HG03342 (cell line): ENCODE data around the gene MIF.
"Not testable (repeated sequence)": the region's sequence is repeated elsewhere in the genome, so short reads cannot be mapped to it uniquely, and the experiment has no call there.

Source experiments
- ATAC-seq: cut with Tn5 transposase; IDR thresholded peaks from one replicate; pipeline ENCODE4 v1.9.1; 2021; ENCODE audit warnings: mild to moderate bottlenecking, moderate library complexity; ENCODE audit not compliant: unreplicated experiment

MIF gene

GRCh38 chr22:23893945-23894709 is at the start of gene MIF:
TSS of gene MIF (plus strand) at chr22:23894383. CDS start at chr22:23894475, 92 bp downstream.
- peak; percentile 70 for ATAC-seq

DNA sequence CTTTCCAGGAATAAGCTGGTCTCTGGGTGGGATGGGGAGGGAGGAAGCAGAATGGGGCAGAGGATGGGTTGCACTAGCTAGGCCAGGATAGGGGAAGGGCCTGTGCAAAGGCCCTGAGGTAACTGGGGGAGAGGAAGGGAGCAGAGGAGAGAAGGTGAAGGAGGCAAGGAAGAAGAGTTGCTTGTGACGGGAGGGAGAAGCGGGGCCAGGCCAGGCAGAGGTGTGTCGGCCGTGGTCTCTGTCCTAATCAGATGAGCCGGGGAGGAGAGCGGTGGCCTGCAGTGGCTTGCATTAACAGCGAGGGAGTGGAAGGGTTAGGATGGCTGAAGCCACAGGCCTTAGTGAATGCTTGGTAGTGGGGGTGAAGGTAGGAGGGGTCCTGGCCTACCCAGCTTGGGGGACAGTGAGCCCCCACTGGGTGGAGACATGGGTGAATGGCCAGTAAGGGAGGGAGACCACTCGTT is 49.4 kb upstream of the MIF start:
- ATAC-seq: no peak

- no peak for ATAC-seq
These were observed 48.7 kb upstream of the MIF start for GRCh38 chr22:23845265-23846080.

GRCh38 chr22:23846081-23846469 is 48.1 kb upstream of the MIF start:
- ATAC-seq: no peak

GRCh38 chr22:23847310-23847920 is 46.8 kb upstream of the MIF start:
- no peak for ATAC-seq

GRCh38 chr22:23847991-23848864 is 46.0 kb upstream of the MIF start:
- ATAC-seq: no peak

DNA sequence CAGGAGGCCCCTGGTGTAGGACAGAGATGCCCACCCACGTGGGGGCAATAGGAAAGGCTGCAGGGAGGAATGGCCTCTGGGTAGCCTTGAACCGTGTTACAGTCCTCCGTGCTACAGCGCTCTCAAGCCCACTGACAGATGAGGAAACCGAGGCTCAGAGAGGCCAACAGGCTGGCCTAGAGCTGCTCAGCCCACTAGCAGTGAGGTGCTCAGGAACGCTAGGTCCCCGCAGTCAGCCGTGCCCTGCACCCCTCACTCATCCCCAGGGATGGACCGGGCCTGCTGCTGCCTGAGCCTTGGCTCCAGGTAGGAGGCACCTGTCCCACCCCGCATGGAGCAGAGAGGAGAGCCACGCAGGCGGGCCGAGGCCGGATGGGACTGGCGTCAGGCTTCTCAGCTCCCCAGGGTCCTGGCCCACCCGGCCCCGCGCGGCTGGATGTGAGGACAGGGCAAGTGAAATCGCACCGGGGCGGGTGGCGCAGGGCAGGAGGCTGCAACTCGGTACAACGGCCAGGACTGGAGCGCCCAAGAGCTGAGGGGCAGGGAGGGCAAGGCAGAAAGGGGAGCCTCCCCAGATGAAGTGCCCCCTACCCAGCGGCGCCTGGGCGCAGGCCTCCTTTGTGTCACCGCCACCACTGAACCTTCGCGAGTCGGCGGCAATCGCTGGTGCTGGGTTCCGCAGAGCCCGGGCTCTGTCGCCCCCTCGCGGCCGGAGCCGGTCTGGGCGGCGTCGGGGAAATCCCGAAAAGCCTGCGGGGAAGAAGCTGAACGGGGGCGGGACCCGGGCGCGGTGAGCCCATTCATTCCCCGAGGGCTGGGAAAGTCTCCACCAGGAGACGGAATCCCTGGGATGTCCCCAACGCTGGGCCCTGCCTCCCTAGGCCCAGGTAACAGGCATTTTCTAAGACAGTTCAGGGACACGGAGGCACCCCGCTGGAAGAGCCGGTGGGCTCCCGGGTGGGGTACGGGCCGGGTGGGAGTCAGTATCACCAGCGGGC is 44.9 kb upstream of the MIF start:
- no peak for ATAC-seq

- ATAC-seq: no peak
These were observed 44.0 kb upstream of the MIF start for GRCh38 chr22:23850136-23850611.

- ATAC-seq: peak; percentile 48
These were observed 37.2 kb upstream of the MIF start for GRCh38 chr22:23856721-23857605.

DNA sequence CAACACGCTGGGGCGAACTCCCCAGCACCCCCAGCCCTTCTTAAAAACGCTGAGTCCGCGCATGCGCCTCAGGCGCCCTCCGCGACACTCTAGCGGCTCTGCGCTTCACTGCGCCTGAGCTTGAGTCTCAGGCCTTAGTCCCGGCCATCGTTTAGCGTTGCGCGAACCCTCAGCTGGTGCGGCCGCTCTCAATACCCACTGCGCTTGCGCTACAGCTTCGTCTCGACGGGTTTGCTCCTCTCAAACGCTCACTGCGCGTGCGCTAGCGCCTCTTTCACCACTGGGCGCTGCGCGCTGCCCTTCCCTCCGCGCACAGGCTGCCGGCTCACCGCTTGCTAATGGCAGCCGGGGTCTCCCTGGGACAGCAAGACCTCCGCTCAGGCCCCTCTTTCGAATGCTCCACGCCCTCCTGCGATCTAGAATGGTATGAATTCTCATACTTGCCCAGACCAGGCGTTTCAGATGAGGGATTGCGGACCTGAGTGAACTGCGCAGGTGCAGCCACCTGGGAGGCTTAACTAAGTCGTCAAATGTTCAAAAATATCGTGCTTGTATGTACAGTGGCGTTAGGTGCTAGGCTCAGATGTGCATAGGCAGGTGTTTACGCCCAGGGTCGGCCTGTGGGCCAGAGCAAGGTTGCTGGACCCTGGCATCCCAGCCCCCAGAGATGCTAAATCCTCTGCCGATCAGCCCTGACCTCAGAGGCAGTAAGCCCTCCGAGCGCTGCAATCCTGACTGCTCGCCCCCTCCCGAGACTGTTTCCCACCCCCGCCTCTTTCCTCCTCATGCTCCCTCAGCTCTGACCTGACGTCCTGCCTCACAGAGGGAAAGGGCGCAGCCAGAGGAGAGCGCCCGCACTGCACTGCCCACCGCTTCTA is 36.3 kb upstream of the MIF start, which contains the start of gene SLC2A11:
SLC2A11 (plus strand) TSS at position 270 of the 878 bp plus-strand sequence; CDS start at position 395, 125 bp downstream.
- peak; percentile 87 for ATAC-seq

DNA sequence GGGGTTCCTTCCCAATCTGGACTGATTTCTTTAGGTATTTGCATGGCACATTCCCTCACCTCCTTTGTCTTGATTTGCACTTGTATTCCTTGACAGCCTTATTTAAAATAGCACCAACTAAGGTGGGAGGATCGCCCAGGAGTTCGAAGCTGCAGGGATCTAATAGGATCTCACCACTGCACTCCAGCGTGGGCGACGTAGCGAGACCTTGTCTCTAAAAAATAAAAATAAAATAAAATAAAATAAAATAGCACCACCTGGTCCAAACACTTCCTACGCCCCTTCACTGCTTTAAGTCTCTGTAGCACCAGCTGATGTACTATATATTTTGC is 35.7 kb upstream of the MIF start:
- no peak for ATAC-seq

GRCh38 chr22:23859201-23859600 is 35.0 kb upstream of the MIF start:
- ATAC-seq: no peak

- ATAC-seq: not testable (repeated sequence)
These were observed 34.0 kb upstream of the MIF start for GRCh38 chr22:23860187-23860586.

DNA sequence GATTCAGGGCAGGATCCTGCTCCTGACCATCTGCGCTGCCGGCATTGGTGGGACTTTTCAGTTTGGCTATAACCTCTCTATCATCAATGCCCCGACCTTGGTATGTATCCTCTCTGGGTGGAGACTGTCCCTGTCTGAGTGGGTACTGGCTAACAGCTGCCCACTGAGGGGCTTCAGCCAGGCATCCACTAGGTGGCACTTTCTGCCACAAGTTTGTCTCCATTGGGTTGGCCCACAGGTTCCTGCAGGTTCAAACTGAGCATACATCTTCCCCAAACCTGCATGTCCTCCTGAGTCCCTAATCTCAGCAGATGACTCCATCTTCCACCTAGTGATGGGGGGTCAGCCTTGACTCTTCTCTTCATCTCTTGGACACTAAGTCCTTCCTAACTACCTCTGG is 32.1 kb upstream of the MIF start:
- no peak for ATAC-seq

DNA sequence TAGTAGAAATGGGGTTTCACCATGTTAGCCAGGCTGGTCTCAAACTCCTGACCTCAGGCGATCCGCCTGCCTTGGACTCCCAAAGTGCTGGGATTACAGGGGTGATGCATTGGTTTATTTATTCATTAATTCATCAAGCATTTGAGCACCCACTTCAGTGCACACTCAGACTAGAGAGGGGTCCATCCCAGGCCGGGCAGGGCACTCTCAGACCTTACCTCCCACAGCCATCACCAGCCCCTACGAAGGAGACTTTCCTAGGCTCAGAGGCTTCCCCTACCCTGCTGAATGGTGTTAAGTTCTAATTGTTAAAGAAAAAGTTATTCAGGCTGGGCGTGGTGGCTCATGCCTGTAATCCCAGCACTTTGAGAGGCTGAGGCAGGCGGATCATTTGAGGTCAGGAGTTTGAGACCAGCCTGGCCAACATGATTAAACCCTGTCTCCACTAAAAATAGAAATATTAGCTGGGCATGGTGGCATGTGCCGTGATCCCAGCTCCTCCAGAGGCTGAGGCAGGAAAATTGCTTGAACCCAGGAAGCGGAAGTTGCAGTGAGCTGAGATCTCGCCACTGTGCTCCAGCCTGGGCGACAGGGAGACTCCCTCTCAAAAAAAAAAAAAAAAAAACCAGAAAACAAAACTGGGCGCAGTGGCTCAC is 29.6 kb upstream of the MIF start:
- ATAC-seq: not testable (repeated sequence)

GRCh38 chr22:23868580-23868979 is 25.6 kb upstream of the MIF start:
- no peak for ATAC-seq

DNA sequence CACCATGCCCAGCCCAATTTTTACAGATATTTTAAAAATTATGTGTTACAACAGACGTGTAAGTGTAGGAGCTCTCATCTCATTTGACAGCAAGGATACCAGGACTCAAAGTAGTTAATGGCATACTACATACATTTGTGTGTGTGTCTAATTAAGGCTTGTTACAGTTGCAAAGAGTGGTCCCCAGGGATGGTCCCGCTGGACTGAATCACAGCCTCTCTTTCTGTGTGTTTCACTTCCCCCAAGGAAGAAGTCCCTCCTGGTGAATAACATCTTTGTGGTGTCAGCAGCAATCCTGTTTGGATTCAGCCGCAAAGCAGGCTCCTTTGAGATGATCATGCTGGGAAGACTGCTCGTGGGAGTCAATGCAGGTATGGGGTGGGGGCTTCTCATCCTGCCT is 19.3 kb upstream of the MIF start:
- ATAC-seq: no peak
